ENCODE results near the gene ANKRD65. TPM values are rescaled to one million over a fixed set of nuclear protein-coding genes. Genes with fewer than 3 reads are reported as not detected.
"Not testable (repeated sequence)": the region's sequence is repeated elsewhere in the genome, so short reads cannot be mapped to it uniquely, and the experiment has no call there.

The ANKRD65 gene
- total RNA-seq, 1 experiment from 2014 or later = 0.18 TPM

DNA sequence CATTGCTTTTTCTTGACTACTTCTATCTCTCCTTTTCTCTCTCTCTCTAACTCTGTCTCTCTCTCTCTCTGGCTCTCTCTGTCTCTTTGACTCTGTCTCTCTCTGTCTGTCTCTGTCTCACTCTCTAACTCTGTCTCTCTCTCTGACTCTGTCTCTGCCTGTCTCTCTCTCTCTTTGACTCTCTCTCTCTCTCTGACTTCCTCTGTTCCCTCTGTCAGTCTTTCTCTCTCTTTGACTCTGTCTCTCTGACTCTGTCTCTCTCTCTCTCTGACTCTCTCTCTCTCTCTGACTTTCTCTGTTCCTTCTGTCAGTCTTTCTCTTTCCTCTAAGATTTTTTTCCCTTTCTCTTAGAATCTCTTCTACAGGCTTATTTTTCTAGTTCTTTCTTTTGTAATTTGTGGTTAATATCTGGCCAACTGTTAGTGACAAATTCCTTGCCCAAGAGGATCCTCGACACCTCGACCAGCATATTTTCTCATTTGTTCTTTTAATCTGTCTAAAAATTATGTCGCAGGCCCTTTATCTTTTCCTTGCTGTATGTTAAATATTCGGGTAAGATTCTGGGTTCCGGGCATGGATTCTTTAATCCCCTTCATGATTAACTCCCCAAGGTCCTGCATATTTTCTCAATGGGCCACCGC is 28.1 kb upstream of the ANKRD65 start, which contains the start of gene ATAD3C:
ATAD3C (plus strand) TSS at position 591 of the 641 bp plus-strand sequence. CDS start 995 bp downstream, outside the sequence.
- intact Hi-C loops (cut with micrococcal nuclease) = no loop called here
- Histone ChIP-seq H3K27ac (ENCODE audit: low read length) (no peak within 1 kb of the TSS), H3F3A (ENCODE audit: low read length, unreplicated experiment) (no peaks in the 10 kb centered on the region), H4K20me1 (ENCODE audit: low read length) (no peaks in the 10 kb centered on the region), H3K36me3 (ENCODE audit: low read depth, low read length) (no peaks in the 10 kb centered on the region), H2AFZ (ENCODE audit: low read length) (no peak within 1 kb of the TSS), H3K9me2 (replicated peaks; ENCODE audit: low read length) (no peaks in the 10 kb centered on the region), H3K27me3 (ENCODE audit: low read length) (no peaks in the 10 kb centered on the region), H3K4me1 (ENCODE audit: insufficient read depth, low read length) (no peaks in the 10 kb centered on the region), H3K4me3 (ENCODE audit: low read length) (no peak within 1 kb of the TSS), H3K79me2 (ENCODE audit: low read length) (no peaks in the 10 kb centered on the region), H3K4me2 (ENCODE audit: low read length) (no peak within 1 kb of the TSS), H3K9me3 (ENCODE audit: low read length) (no peaks in the 10 kb centered on the region), H3K9ac (ENCODE audit: low read length) (no peak within 1 kb of the TSS)
- ChIA-PET POLR2A (ENCODE audit: unreplicated experiment) (no interaction called here), CTCF (no interaction called here)
- DNase-seq (no peak), ATAC-seq (no peak)
- TF ChIP-seq, protein P1, sequence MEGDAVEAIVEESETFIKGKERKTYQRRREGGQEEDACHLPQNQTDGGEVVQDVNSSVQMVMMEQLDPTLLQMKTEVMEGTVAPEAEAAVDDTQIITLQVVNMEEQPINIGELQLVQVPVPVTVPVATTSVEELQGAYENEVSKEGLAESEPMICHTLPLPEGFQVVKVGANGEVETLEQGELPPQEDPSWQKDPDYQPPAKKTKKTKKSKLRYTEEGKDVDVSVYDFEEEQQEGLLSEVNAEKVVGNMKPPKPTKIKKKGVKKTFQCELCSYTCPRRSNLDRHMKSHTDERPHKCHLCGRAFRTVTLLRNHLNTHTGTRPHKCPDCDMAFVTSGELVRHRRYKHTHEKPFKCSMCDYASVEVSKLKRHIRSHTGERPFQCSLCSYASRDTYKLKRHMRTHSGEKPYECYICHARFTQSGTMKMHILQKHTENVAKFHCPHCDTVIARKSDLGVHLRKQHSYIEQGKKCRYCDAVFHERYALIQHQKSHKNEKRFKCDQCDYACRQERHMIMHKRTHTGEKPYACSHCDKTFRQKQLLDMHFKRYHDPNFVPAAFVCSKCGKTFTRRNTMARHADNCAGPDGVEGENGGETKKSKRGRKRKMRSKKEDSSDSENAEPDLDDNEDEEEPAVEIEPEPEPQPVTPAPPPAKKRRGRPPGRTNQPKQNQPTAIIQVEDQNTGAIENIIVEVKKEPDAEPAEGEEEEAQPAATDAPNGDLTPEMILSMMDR (conservative IDR thresholded peaks at IDR 0.05; ENCODE audit: low read depth, low read length) = no peak
- TF ChIP-seq EZH2phosphoT487 (IDR thresholded peaks at IDR 0.05; ENCODE audit: borderline replicate concordance, low read length) = no peak
- TF ChIP-seq EZH2 (IDR thresholded peaks at IDR 0.05; ENCODE audit: low read length, unreplicated experiment) = no peak
- BruUV-seq (replicated peaks) = no TSS peak

DNA sequence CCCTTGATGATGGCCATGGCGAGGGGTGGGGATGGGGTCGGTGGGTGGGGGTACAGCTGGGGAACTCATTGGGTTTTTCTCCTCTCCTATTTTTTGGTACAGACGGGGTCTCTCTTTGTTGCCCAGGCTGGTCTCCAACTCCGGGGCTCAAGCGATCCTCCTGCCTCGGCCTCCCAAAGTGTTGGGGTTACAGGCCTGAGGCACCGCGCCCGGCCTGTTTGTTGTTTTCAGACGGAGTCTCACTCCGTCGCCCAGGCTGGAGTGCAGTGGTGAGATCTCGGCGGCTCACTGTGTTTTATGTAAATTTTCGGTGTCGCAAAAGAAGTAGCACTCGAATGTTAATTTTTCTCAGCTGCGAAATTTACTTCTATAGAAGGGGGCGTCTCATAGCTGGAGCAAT is 25.6 kb upstream of the ANKRD65 start:
- H3K4me2 ChIP-seq (ENCODE audit: low read length); H3K9me3 ChIP-seq (ENCODE audit: low read length); H3K4me1 ChIP-seq (ENCODE audit: insufficient read depth, low read length); H3K36me3 ChIP-seq (ENCODE audit: low read depth, low read length); H4K20me1 ChIP-seq (ENCODE audit: low read length); H3K27ac ChIP-seq (ENCODE audit: low read length); BruUV-seq (replicated peaks); H3K4me3 ChIP-seq (ENCODE audit: low read length); CTCF ChIA-PET; ATAC-seq; H2AFZ ChIP-seq (ENCODE audit: low read length); intact Hi-C loops (cut with micrococcal nuclease); DNase-seq; H3K9me2 ChIP-seq (replicated peaks; ENCODE audit: low read length); POLR2A ChIA-PET (ENCODE audit: unreplicated experiment); H3K79me2 ChIP-seq (ENCODE audit: low read length); H3K27me3 ChIP-seq (ENCODE audit: low read length); H3F3A ChIP-seq (ENCODE audit: low read length, unreplicated experiment); H3K9ac ChIP-seq (ENCODE audit: low read length): not testable (repeated sequence)

DNA sequence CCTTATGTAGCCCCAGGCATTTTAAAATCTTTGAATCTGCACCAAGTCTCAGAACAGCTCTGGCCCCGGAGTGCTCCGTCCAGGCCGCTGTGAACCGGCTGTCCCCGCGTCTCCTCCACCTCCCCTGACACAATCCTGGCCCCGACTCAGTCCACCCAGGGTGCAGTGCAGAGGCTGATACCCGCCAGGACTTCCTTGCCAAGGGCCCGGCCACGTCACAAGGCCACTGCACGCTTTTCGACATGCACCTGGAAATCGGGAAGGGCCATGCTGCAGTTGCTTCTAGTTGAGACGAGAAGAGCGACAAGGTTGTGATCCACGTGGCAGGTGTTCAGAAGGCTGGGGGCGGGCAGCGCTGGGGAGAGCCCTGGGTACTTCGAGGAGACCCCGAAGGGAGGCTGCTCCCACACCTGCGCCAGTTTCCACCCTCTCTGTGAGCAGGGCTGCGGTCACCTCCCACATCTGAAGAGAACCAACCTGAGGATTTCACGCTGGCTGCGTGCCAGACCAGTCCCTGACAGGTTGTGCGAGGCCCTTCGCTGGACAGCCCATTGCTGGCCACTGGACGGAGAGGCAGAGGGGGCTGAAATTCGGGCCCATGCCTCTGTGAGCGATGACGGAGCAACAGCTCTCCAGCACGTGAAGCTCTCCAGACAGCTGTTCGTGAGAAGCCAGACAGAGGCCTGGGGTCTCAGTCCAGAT is 21.1 kb upstream of the ANKRD65 start:
- no peak for ATAC-seq
- Histone ChIP-seq H2AFZ (ENCODE audit: low read length) (no peak overlapping the region), H3K9me3 (ENCODE audit: low read length) (no peaks in the 10 kb centered on the region), H3K4me2 (ENCODE audit: low read length) (no peak overlapping the region), H3K27me3 (ENCODE audit: low read length) (no peaks in the 10 kb centered on the region), H4K20me1 (ENCODE audit: low read length) (no peaks in the 10 kb centered on the region), H3K4me1 (ENCODE audit: insufficient read depth, low read length) (no peaks in the 10 kb centered on the region), H3K9me2 (replicated peaks; ENCODE audit: low read length) (no peaks in the 10 kb centered on the region), H3F3A (ENCODE audit: low read length, unreplicated experiment) (no peaks in the 10 kb centered on the region), H3K27ac (ENCODE audit: low read length) (no peak overlapping the region), H3K79me2 (ENCODE audit: low read length) (no peaks in the 10 kb centered on the region), H3K36me3 (ENCODE audit: low read depth, low read length) (no peaks in the 10 kb centered on the region), H3K9ac (ENCODE audit: low read length) (no peak overlapping the region), H3K4me3 (ENCODE audit: low read length) (no peak overlapping the region)
- no TSS peak for BruUV-seq (replicated peaks)
- POLR2A ChIA-PET (ENCODE audit: unreplicated experiment) = no interaction called here
- no peak for DNase-seq
- TF ChIP-seq, protein P1 (conservative IDR thresholded peaks at IDR 0.05; ENCODE audit: low read depth, low read length) = no peak
- no peak for TF ChIP-seq EZH2phosphoT487 (IDR thresholded peaks at IDR 0.05; ENCODE audit: borderline replicate concordance, low read length)
- no peak for TF ChIP-seq EZH2 (IDR thresholded peaks at IDR 0.05; ENCODE audit: low read length, unreplicated experiment)
- CTCF ChIA-PET = interaction anchor here (0.6 to 1.6 kb wide), 3 partner anchors 16 to 62 kb away, joined by 3 to 6 read pairs (median 3); no protein-coding TSS in a partner anchor
- intact Hi-C loops (cut with micrococcal nuclease) = no loop called here
